Activated naive CD4-positive, alpha-beta T cell treated with anti-CD3 and anti-CD28 coated beads, Interleukin-2, amount 50 U/mL, for 24 hours (primary cell): ENCODE measurements around the gene SLC25A21.

ENCODE experiments used
- H3K27ac Mint-ChIP-seq: one replicate; pipeline ENCODE4 v1.8.0; 2021; ENCODE audit warnings: mild to moderate bottlenecking, mixed read lengths
- H3K27me3 Mint-ChIP-seq: one replicate; pipeline ENCODE4 v1.8.0; 2021; ENCODE audit warnings: mixed read lengths
- H3K36me3 Mint-ChIP-seq: one replicate; pipeline ENCODE4 v1.8.0; 2021; ENCODE audit warnings: mixed read lengths
- H3K4me1 Mint-ChIP-seq: one replicate; pipeline ENCODE4 v1.8.0; 2021; ENCODE audit warnings: mixed read lengths
- H3K4me3 Mint-ChIP-seq: one replicate; pipeline ENCODE4 v1.8.0; 2021; ENCODE audit warnings: mild to moderate bottlenecking, mixed read lengths
- H3K9me3 Mint-ChIP-seq: one replicate; pipeline ENCODE4 v1.8.0; 2021; ENCODE audit warnings: mixed read lengths

Gene SLC25A21

GRCh38 chr14:37138898-37139297 lies 33.5 kb downstream of the SLC25A21 start:
- no peaks in the 10 kb centered on the region for H3K27me3 Mint-ChIP-seq
- no peaks in the 10 kb centered on the region for H3K36me3 Mint-ChIP-seq
- H3K4me1 Mint-ChIP-seq: no peaks in the 10 kb centered on the region
- no peak overlapping the region for H3K4me3 Mint-ChIP-seq
- no peak overlapping the region for H3K27ac Mint-ChIP-seq
- peaks cover under 1% of the 10 kb centered on the region for H3K9me3 Mint-ChIP-seq

- H3K27ac Mint-ChIP-seq: no peak overlapping the region
- H3K36me3 Mint-ChIP-seq: no peaks in the 10 kb centered on the region
- no peaks in the 10 kb centered on the region for H3K4me1 Mint-ChIP-seq
- peaks cover 11% of the 10 kb centered on the region for H3K9me3 Mint-ChIP-seq
- H3K4me3 Mint-ChIP-seq: no peak overlapping the region
- H3K27me3 Mint-ChIP-seq: no peaks in the 10 kb centered on the region
These were observed 39.0 kb downstream of the SLC25A21 start for GRCh38 chr14:37133284-37133913.

GRCh38 chr14:37131205-37131604 lies 41.2 kb downstream of the SLC25A21 start:
- Mint-ChIP-seq H3K4me3 (no peak overlapping the region), H3K27ac (no peak overlapping the region), H3K9me3 (peaks cover 11% of the 10 kb centered on the region), H3K27me3 (no peaks in the 10 kb centered on the region), H3K36me3 (no peaks in the 10 kb centered on the region), H3K4me1 (no peaks in the 10 kb centered on the region)

- H3K27me3 Mint-ChIP-seq: no peaks in the 10 kb centered on the region
These were observed 43.4 kb downstream of the SLC25A21 start for GRCh38 chr14:37129047-37129446.

GRCh38 chr14:37124614-37125013 lies 47.8 kb downstream of the SLC25A21 start:
- no peaks in the 10 kb centered on the region for H3K36me3 Mint-ChIP-seq
- no peaks in the 10 kb centered on the region for H3K4me1 Mint-ChIP-seq

More at GRCh38 chr14:37129047-37129446, 43.4 kb downstream of the SLC25A21 start:
- no peak overlapping the region for H3K4me3 Mint-ChIP-seq
- H3K27ac Mint-ChIP-seq: no peak overlapping the region
- no peaks in the 10 kb centered on the region for H3K4me1 Mint-ChIP-seq
- no peaks in the 10 kb centered on the region for H3K36me3 Mint-ChIP-seq
- H3K9me3 Mint-ChIP-seq: peaks cover 11% of the 10 kb centered on the region

GRCh38 chr14:37122919-37123639 lies 49.3 kb downstream of the SLC25A21 start:
- no peaks in the 10 kb centered on the region for H3K27me3 Mint-ChIP-seq
- H3K9me3 Mint-ChIP-seq: no peaks in the 10 kb centered on the region
- H3K36me3 Mint-ChIP-seq: no peaks in the 10 kb centered on the region

More at GRCh38 chr14:37124614-37125013, 47.8 kb downstream of the SLC25A21 start:
- Mint-ChIP-seq H3K9me3 (no peaks in the 10 kb centered on the region), H3K27me3 (no peaks in the 10 kb centered on the region), H3K27ac (no peak overlapping the region), H3K4me3 (no peak overlapping the region)

GRCh38 chr14:37122288-37122687 lies 50.1 kb downstream of the SLC25A21 start:
- no peaks in the 10 kb centered on the region for H3K36me3 Mint-ChIP-seq
- no peak overlapping the region for H3K27ac Mint-ChIP-seq
- no peak overlapping the region for H3K4me3 Mint-ChIP-seq
- H3K4me1 Mint-ChIP-seq: no peaks in the 10 kb centered on the region
- no peaks in the 10 kb centered on the region for H3K9me3 Mint-ChIP-seq
- no peaks in the 10 kb centered on the region for H3K27me3 Mint-ChIP-seq

More at GRCh38 chr14:37122919-37123639, 49.3 kb downstream of the SLC25A21 start:
- Mint-ChIP-seq H3K4me3 (no peak overlapping the region), H3K27ac (no peak overlapping the region), H3K4me1 (no peaks in the 10 kb centered on the region)

- H3K9me3 Mint-ChIP-seq: no peaks in the 10 kb centered on the region
- no peaks in the 10 kb centered on the region for H3K4me1 Mint-ChIP-seq
- H3K4me3 Mint-ChIP-seq: no peak overlapping the region
- H3K27ac Mint-ChIP-seq: no peak overlapping the region
- no peaks in the 10 kb centered on the region for H3K27me3 Mint-ChIP-seq
- H3K36me3 Mint-ChIP-seq: no peaks in the 10 kb centered on the region
These were observed 53.6 kb downstream of the SLC25A21 start for GRCh38 chr14:37118673-37119366.

- no peaks in the 10 kb centered on the region for H3K27me3 Mint-ChIP-seq
- H3K9me3 Mint-ChIP-seq: no peaks in the 10 kb centered on the region
- no peak overlapping the region for H3K27ac Mint-ChIP-seq
- H3K4me3 Mint-ChIP-seq: no peak overlapping the region
- no peaks in the 10 kb centered on the region for H3K36me3 Mint-ChIP-seq
- no peaks in the 10 kb centered on the region for H3K4me1 Mint-ChIP-seq
These were observed 55.2 kb downstream of the SLC25A21 start for GRCh38 chr14:37116933-37117849.

GRCh38 chr14:37115406-37115805 lies 57.0 kb downstream of the SLC25A21 start:
- H3K9me3 Mint-ChIP-seq: no peaks in the 10 kb centered on the region
- H3K4me3 Mint-ChIP-seq: no peak overlapping the region
- H3K27ac Mint-ChIP-seq: no peak overlapping the region
- no peaks in the 10 kb centered on the region for H3K27me3 Mint-ChIP-seq
- no peaks in the 10 kb centered on the region for H3K36me3 Mint-ChIP-seq
- H3K4me1 Mint-ChIP-seq: no peaks in the 10 kb centered on the region

GRCh38 chr14:37114559-37114958 lies 57.8 kb downstream of the SLC25A21 start:
- no peaks in the 10 kb centered on the region for H3K4me1 Mint-ChIP-seq
- H3K9me3 Mint-ChIP-seq: no peaks in the 10 kb centered on the region
- H3K4me3 Mint-ChIP-seq: no peak overlapping the region
- no peaks in the 10 kb centered on the region for H3K27me3 Mint-ChIP-seq
- no peaks in the 10 kb centered on the region for H3K36me3 Mint-ChIP-seq
- no peak overlapping the region for H3K27ac Mint-ChIP-seq

- Mint-ChIP-seq H3K9me3 (peaks cover 2% of the 10 kb centered on the region), H3K27ac (no peak overlapping the region), H3K36me3 (no peaks in the 10 kb centered on the region), H3K27me3 (no peaks in the 10 kb centered on the region), H3K4me1 (no peaks in the 10 kb centered on the region), H3K4me3 (no peak overlapping the region)
These were observed 58.4 kb downstream of the SLC25A21 start for GRCh38 chr14:37114002-37114401.

- H3K27me3 Mint-ChIP-seq: no peaks in the 10 kb centered on the region
- no peaks in the 10 kb centered on the region for H3K36me3 Mint-ChIP-seq
- no peak overlapping the region for H3K4me3 Mint-ChIP-seq
- H3K27ac Mint-ChIP-seq: no peak overlapping the region
- H3K4me1 Mint-ChIP-seq: no peaks in the 10 kb centered on the region
- peaks cover 4% of the 10 kb centered on the region for H3K9me3 Mint-ChIP-seq
These were observed 74.3 kb downstream of the SLC25A21 start for GRCh38 chr14:37098132-37098531.

- Mint-ChIP-seq H3K27me3 (no peaks in the 10 kb centered on the region), H3K9me3 (peaks cover 4% of the 10 kb centered on the region), H3K36me3 (no peaks in the 10 kb centered on the region), H3K4me1 (no peaks in the 10 kb centered on the region), H3K27ac (no peak overlapping the region), H3K4me3 (no peak overlapping the region)
These were observed 77.9 kb downstream of the SLC25A21 start for GRCh38 chr14:37094502-37094901.

- Mint-ChIP-seq H3K27ac (no peak overlapping the region), H3K36me3 (no peaks in the 10 kb centered on the region), H3K4me3 (no peak overlapping the region), H3K4me1 (no peaks in the 10 kb centered on the region), H3K9me3 (peaks cover 4% of the 10 kb centered on the region), H3K27me3 (no peaks in the 10 kb centered on the region)
These were observed 79.0 kb downstream of the SLC25A21 start for GRCh38 chr14:37093364-37093763.
